ENCODE measurements around the gene TTN. TPM values are rescaled to one million over a fixed set of nuclear protein-coding genes. Genes with fewer than 3 reads are reported as not detected.
A peak's percentile ranks its signal among the peaks of the same experiment; 100 is the strongest.

TTN gene
- total RNA-seq, 1 experiment from 2014 or later: 0.02 TPM

GRCh38 chr2:178734518-178734917 lies 72.7 kb downstream of the TTN start:
- no peak for DNase-seq (ENCODE audit: low spot score)

- DNase-seq (ENCODE audit: low spot score): no peak
These were observed 73.2 kb downstream of the TTN start for GRCh38 chr2:178733975-178734374.

- no peak for DNase-seq (ENCODE audit: low spot score)
These were observed 74.3 kb downstream of the TTN start for GRCh38 chr2:178732913-178733312.

GRCh38 chr2:178731300-178731699 lies 75.9 kb downstream of the TTN start:
- DNase-seq (ENCODE audit: low spot score): no peak

GRCh38 chr2:178730049-178730448 lies 77.2 kb downstream of the TTN start:
- DNase-seq (ENCODE audit: low spot score): no peak

GRCh38 chr2:178723786-178724346 lies 83.4 kb downstream of the TTN start:
- no peak for DNase-seq (ENCODE audit: low spot score)

GRCh38 chr2:178722296-178722695 lies 84.9 kb downstream of the TTN start:
- no peak for DNase-seq (ENCODE audit: low spot score)

GRCh38 chr2:178718988-178719387 lies 88.2 kb downstream of the TTN start:
- no peak for DNase-seq (ENCODE audit: low spot score)

GRCh38 chr2:178718283-178718682 lies 88.9 kb downstream of the TTN start:
- DNase-seq (ENCODE audit: low spot score): no peak

- DNase-seq (ENCODE audit: low spot score): no peak
These were observed 90.8 kb downstream of the TTN start for GRCh38 chr2:178716394-178716793.

GRCh38 chr2:178715366-178715765 lies 91.9 kb downstream of the TTN start:
- DNase-seq (ENCODE audit: low spot score): no peak

GRCh38 chr2:178707476-178707875 lies 99.7 kb downstream of the TTN start:
- no peak for DNase-seq (ENCODE audit: low spot score)

GRCh38 chr2:178704876-178705275 lies 102.3 kb downstream of the TTN start:
- DNase-seq (ENCODE audit: low spot score): no peak

- DNase-seq (ENCODE audit: low spot score): no peak
These were observed 104.9 kb downstream of the TTN start for GRCh38 chr2:178702361-178702760.

GRCh38 chr2:178700922-178701342 lies 106.3 kb downstream of the TTN start:
- peak; percentile 13 for DNase-seq (ENCODE audit: low spot score)

- no peak for DNase-seq (ENCODE audit: low spot score)
These were observed 107.1 kb downstream of the TTN start for GRCh38 chr2:178700136-178700535.

GRCh38 chr2:178692845-178693244 lies 114.4 kb downstream of the TTN start:
- DNase-seq (ENCODE audit: low spot score): no peak

GRCh38 chr2:178689808-178690207 lies 117.4 kb downstream of the TTN start:
- no peak for DNase-seq (ENCODE audit: low spot score)

- DNase-seq (ENCODE audit: low spot score): no peak
These were observed 123.3 kb downstream of the TTN start for GRCh38 chr2:178683877-178684276.

- DNase-seq (ENCODE audit: low spot score): no peak
These were observed 126.1 kb downstream of the TTN start for GRCh38 chr2:178681081-178681480.

GRCh38 chr2:178679891-178680290 lies 127.3 kb downstream of the TTN start:
- DNase-seq (ENCODE audit: low spot score): no peak

- DNase-seq (ENCODE audit: low spot score): no peak
These were observed 129.6 kb downstream of the TTN start for GRCh38 chr2:178677599-178677998.

- no peak for DNase-seq (ENCODE audit: low spot score)
These were observed 131.2 kb downstream of the TTN start for GRCh38 chr2:178676046-178676445.

- DNase-seq (ENCODE audit: low spot score): no peak
These were observed 133.1 kb downstream of the TTN start for GRCh38 chr2:178674122-178674521.
